Measurements from ENCODE around the gene PSORS1C1. TPM values are rescaled to one million over a fixed set of nuclear protein-coding genes. Genes with fewer than 3 reads are reported as not detected.
"Not testable (repeated sequence)": the region's sequence is repeated elsewhere in the genome, so short reads cannot be mapped to it uniquely, and the experiment has no call there.

Gene PSORS1C1
- total RNA-seq, 1 experiment from 2014 or later: 0.48 TPM

- not testable (repeated sequence) for H3K27ac Mint-ChIP-seq; H4K8ac ChIP-seq (replicated peaks; ENCODE audit: insufficient read length, low read depth, low read length); H3K27me3 Mint-ChIP-seq (ENCODE audit: low read depth); H2BK20ac ChIP-seq (ENCODE audit: low read depth, low read length, poor library complexity, severe bottlenecking); H3K4ac ChIP-seq (ENCODE audit: low read depth, low read length); H3K27ac ChIP-seq (ENCODE audit: insufficient read length, low read depth, low read length); H3T11ph ChIP-seq (ENCODE audit: low read length); H2BK12ac ChIP-seq (ENCODE audit: insufficient read length, low read depth, low read length); H2BK15ac ChIP-seq (ENCODE audit: low read depth, low read length); DNase-seq; H3K18ac ChIP-seq (ENCODE audit: insufficient read length, low read depth, low read length); H4K5ac ChIP-seq (ENCODE audit: insufficient read length, low read depth, low read length); H3K14ac ChIP-seq (ENCODE audit: insufficient read depth, low read length); H3K36me3 Mint-ChIP-seq (ENCODE audit: insufficient read depth in 1 of 3, low read depth in 3 of 3); H3K27me3 ChIP-seq (ENCODE audit: insufficient read depth, low read length); H3K79me2 ChIP-seq (ENCODE audit: insufficient read depth, low read length); H2BK5ac ChIP-seq (ENCODE audit: insufficient read length, low read length); H3K4me1 ChIP-seq (ENCODE audit: insufficient read depth, low read length); H3K4me2 ChIP-seq (ENCODE audit: insufficient read depth, insufficient read length, low read length); H2BK120ac ChIP-seq (ENCODE audit: low read depth, low read length, poor library complexity, severe bottlenecking); H3K9me3 ChIP-seq (ENCODE audit: control insufficient read depth, low read depth, low read length); H3K9me3 Mint-ChIP-seq; H2AK5ac ChIP-seq (ENCODE audit: insufficient read length, low read length); H3K79me1 ChIP-seq (ENCODE audit: insufficient read depth, low read depth, low read length, poor library complexity, severe bottlenecking); H3K9ac ChIP-seq (ENCODE audit: extremely low read depth, insufficient read length, low read length); H3K56ac ChIP-seq (ENCODE audit: insufficient read length, low read depth, low read length); H4K91ac ChIP-seq (ENCODE audit: insufficient read length, low read depth, low read length); H2AFZ ChIP-seq (ENCODE audit: low read length); H3K23ac ChIP-seq (ENCODE audit: insufficient read length, low read depth, low read length); H4K20me1 ChIP-seq (ENCODE audit: control insufficient read depth, insufficient read depth, insufficient read length); H3K23me2 ChIP-seq (ENCODE audit: insufficient read length, low read depth, low read length, poor library complexity, severe bottlenecking)
- Mint-ChIP-seq H3K4me3 (0 out of 5 replicates have a peak overlapping the region, but pooled peaks of 1 of the 2 experiments have one; percentile 1), H3K4me1 (peaks cover 24 to 40% of the 10 kb centered on the region in 2 experiments)
- WGBS (ENCODE audit: extremely low coverage, insufficient read length, low lambda C conversion rate): no CpG with 5 or more reads among the region's 6 CpGs
Measured at GRCh38 chr6:31183859-31184258, 69.3 kb downstream of the PSORS1C1 start.

DNA sequence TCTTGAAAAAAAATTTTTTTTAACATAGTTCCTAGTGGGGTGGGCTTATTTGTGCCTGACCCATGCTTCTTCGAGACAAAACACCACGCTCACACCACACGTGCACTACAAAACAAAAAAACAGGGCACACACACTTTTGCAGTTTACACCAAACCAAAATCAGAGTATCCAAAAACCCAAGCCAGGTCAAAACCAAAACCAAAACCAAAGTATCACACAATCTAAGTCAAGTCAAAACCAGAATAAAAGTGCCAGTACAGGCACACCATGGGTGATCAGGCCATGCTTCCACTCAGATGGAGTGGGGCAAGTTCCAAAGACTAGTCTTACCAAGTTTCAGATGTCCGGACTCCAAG, 71.1 kb downstream of the PSORS1C1 start:
- not testable (repeated sequence) for H2AFZ ChIP-seq (ENCODE audit: low read length); H4K91ac ChIP-seq (ENCODE audit: insufficient read length, low read depth, low read length); H3K14ac ChIP-seq (ENCODE audit: insufficient read depth, low read length); H3K27me3 ChIP-seq (ENCODE audit: insufficient read depth, low read length); DNase-seq; H3K4me1 ChIP-seq (ENCODE audit: insufficient read depth, low read length); H3K27ac ChIP-seq (ENCODE audit: insufficient read length, low read depth, low read length); H3K79me2 ChIP-seq (ENCODE audit: insufficient read depth, low read length); H2AK5ac ChIP-seq (ENCODE audit: insufficient read length, low read length); H3K27me3 Mint-ChIP-seq (ENCODE audit: low read depth); H3K9me3 Mint-ChIP-seq; H4K5ac ChIP-seq (ENCODE audit: insufficient read length, low read depth, low read length); H3K23ac ChIP-seq (ENCODE audit: insufficient read length, low read depth, low read length); H3K9ac ChIP-seq (ENCODE audit: extremely low read depth, insufficient read length, low read length); H3K36me3 Mint-ChIP-seq (ENCODE audit: insufficient read depth in 1 of 3, low read depth in 3 of 3); H4K20me1 ChIP-seq (ENCODE audit: control insufficient read depth, insufficient read depth, insufficient read length); H2BK120ac ChIP-seq (ENCODE audit: low read depth, low read length, poor library complexity, severe bottlenecking); H3K9me3 ChIP-seq (ENCODE audit: control insufficient read depth, low read depth, low read length); H3T11ph ChIP-seq (ENCODE audit: low read length); H2BK20ac ChIP-seq (ENCODE audit: low read depth, low read length, poor library complexity, severe bottlenecking); H2BK5ac ChIP-seq (ENCODE audit: insufficient read length, low read length); H2BK12ac ChIP-seq (ENCODE audit: insufficient read length, low read depth, low read length); H4K8ac ChIP-seq (replicated peaks; ENCODE audit: insufficient read length, low read depth, low read length); H3K79me1 ChIP-seq (ENCODE audit: insufficient read depth, low read depth, low read length, poor library complexity, severe bottlenecking); H3K18ac ChIP-seq (ENCODE audit: insufficient read length, low read depth, low read length); H3K23me2 ChIP-seq (ENCODE audit: insufficient read length, low read depth, low read length, poor library complexity, severe bottlenecking); H3K4me3 Mint-ChIP-seq; H3K56ac ChIP-seq (ENCODE audit: insufficient read length, low read depth, low read length); H3K4me2 ChIP-seq (ENCODE audit: insufficient read depth, insufficient read length, low read length); H3K4ac ChIP-seq (ENCODE audit: low read depth, low read length); H2BK15ac ChIP-seq (ENCODE audit: low read depth, low read length)
- Mint-ChIP-seq H3K27ac (peak overlapping the region in 1 of 3 experiments; percentile 11; a peak in 2 of 7 replicates), H3K4me1 (peaks cover 28 to 40% of the 10 kb centered on the region in 2 experiments)
- WGBS (ENCODE audit: extremely low coverage, insufficient read length, low lambda C conversion rate): no CpG with 5 or more reads among the region's 4 CpGs
